Thymus (tissue), 11 donors: ENCODE measurements around the gene PRSS8. TPM values are rescaled to one million over a fixed set of nuclear protein-coding genes. Genes with fewer than 3 reads are reported as not detected.

ENCODE experiments used
- DNase-seq, 9 donors: peaks; one replicate each; pipeline ENCODE4 v3.0.0-alpha.2; 2013; ENCODE audit warnings: low spot score in 9 of 9, low read depth in 6 of 9, missing footprints in 1 of 9
- H3K27ac ChIP-seq, 2 donors: one replicate each; pipeline ENCODE4 v1.5.1; 2013; ENCODE audit warnings: control low read depth in 1 of 2, low read depth in 1 of 2, low read length in 1 of 2, mild to moderate bottlenecking in 1 of 2, moderate library complexity in 1 of 2
- H3K27me3 ChIP-seq, 2 donors: one replicate each; pipeline ENCODE4 v1.5.1; 2013; ENCODE audit warnings: low read length in 1 of 2; ENCODE audit not compliant: control insufficient read depth in 2 of 2, insufficient read depth in 1 of 2
- H3K36me3 ChIP-seq, 2 donors: one replicate each; pipeline ENCODE4 v1.5.1; 2013; ENCODE audit warnings: low read length in 1 of 2, mild to moderate bottlenecking in 1 of 2, moderate library complexity in 1 of 2; ENCODE audit not compliant: control insufficient read depth in 2 of 2, insufficient read depth in 2 of 2
- H3K4me1 ChIP-seq, 2 donors: one replicate each; pipeline ENCODE4 v1.5.1; 2013; ENCODE audit warnings: low read length in 2 of 2; ENCODE audit not compliant: control insufficient read depth in 2 of 2, insufficient read depth in 2 of 2
- H3K4me3 ChIP-seq, 2 donors: one replicate each; pipeline ENCODE4 v1.5.1; 2013; ENCODE audit warnings: low read length in 2 of 2, control low read depth in 1 of 2, mild to moderate bottlenecking in 1 of 2
- H3K9me3 ChIP-seq, 2 donors: one replicate each; pipeline ENCODE4 v1.5.1; 2013; ENCODE audit warnings: low read length in 1 of 2, mild to moderate bottlenecking in 1 of 2; ENCODE audit not compliant: control insufficient read depth in 2 of 2, insufficient read depth in 1 of 2
- WGBS: extraction: QIAGEN DNeasy Blood & Tissue Kit; methylation state at CpG from one replicate; pipeline ENCODE4 v1.1.7; 2013; 5-methylcytosine and 5-hydroxymethylcytosine counted together
- polyA plus RNA-seq: library from polyadenylated mRNA; stranded (reverse); fragments of 200-250 nt; gene quantifications from one replicate; pipeline ENCODE4 v1.2.3, GENCODE V29; 2013
- total RNA-seq: library from RNA; stranded (reverse); fragments of 120-200 nt; gene quantifications from one replicate; pipeline ENCODE4 v1.2.4, GENCODE V29; 2013
- donor health status: healthy.

Gene PRSS8
- total and polyA plus RNA-seq, 2 donors = 12.8 to 18.2 TPM

GRCh38 chr16:31118223-31119155 lies 17.0 kb downstream of the PRSS8 start:
- H3K36me3 ChIP-seq = peaks cover 28 to 39% of the 10 kb centered on the region in 2 donors
- WGBS = 72% methylated on average over 9 of the region's 9 CpGs
- no peaks in the 10 kb centered on the region for H3K27me3 ChIP-seq
- H3K27ac ChIP-seq = peak overlapping the region; percentile 83 to 87
- peak overlapping the region; percentile 69 to 94 for H3K4me3 ChIP-seq
- no peaks in the 10 kb centered on the region for H3K9me3 ChIP-seq
- DNase-seq = no peak
- H3K4me1 ChIP-seq = peaks cover 5 to 16% of the 10 kb centered on the region in 2 donors

- Histone ChIP-seq H3K27ac (peak within 1 kb of the TSS; percentile 83 to 99), H3K4me3 (peak within 1 kb of the TSS; percentile 69 to 94), H3K27me3 (no peaks in the 10 kb centered on the region), H3K4me1 (peaks cover 5 to 16% of the 10 kb centered on the region in 2 donors), H3K36me3 (peaks cover 29 to 36% of the 10 kb centered on the region in 2 donors), H3K9me3 (no peaks in the 10 kb centered on the region)
- WGBS = under 1% methylated on average over 68 of the region's 68 CpGs
- peak; percentile 85 to 99 (median 95) for DNase-seq
These were observed 17.9 kb downstream of the PRSS8 start, which contains the start of gene KAT8 for GRCh38 chr16:31117384-31118222. Gene KAT8, plus strand, starts transcription at chr16:31117664. Its CDS starts 18 bp downstream, at chr16:31117682.

- DNase-seq = no peak
- WGBS = 98% methylated on average over 8 of the region's 8 CpGs
- no peaks in the 10 kb centered on the region for H3K9me3 ChIP-seq
- no peak overlapping the region for H3K4me3 ChIP-seq
- H3K4me1 ChIP-seq = peaks cover 5 to 16% of the 10 kb centered on the region in 2 donors
- peaks cover 30 to 35% of the 10 kb centered on the region in 2 donors for H3K36me3 ChIP-seq
- no peaks in the 10 kb centered on the region for H3K27me3 ChIP-seq
- peak overlapping the region in 1 of 2 donors; percentile 25 for H3K27ac ChIP-seq
These were observed 21.1 kb downstream of the PRSS8 start for GRCh38 chr16:31114468-31114867.

- Histone ChIP-seq H3K9me3 (no peaks in the 10 kb centered on the region), H3K27me3 (no peaks in the 10 kb centered on the region), H3K27ac (peak overlapping the region; percentile 18 to 25), H3K4me3 (no peak overlapping the region), H3K36me3 (peaks cover 22 to 37% of the 10 kb centered on the region in 2 donors), H3K4me1 (peaks cover 8 to 17% of the 10 kb centered on the region in 2 donors)
- 59% methylated on average over 5 of the region's 5 CpGs for WGBS
- DNase-seq = no peak
These were observed 22.1 kb downstream of the PRSS8 start for GRCh38 chr16:31113121-31114120.

- H3K9me3 ChIP-seq = no peaks in the 10 kb centered on the region
- H3K4me3 ChIP-seq = no peak overlapping the region
- over 99% methylated on average over 2 of the region's 2 CpGs for WGBS
- H3K27me3 ChIP-seq = no peaks in the 10 kb centered on the region
- peaks cover 10 to 16% of the 10 kb centered on the region in 2 donors for H3K4me1 ChIP-seq
- no peak overlapping the region for H3K27ac ChIP-seq
- no peak for DNase-seq
- peaks cover 22 to 37% of the 10 kb centered on the region in 2 donors for H3K36me3 ChIP-seq
These were observed 22.8 kb downstream of the PRSS8 start for GRCh38 chr16:31112711-31113110.

GRCh38 chr16:31111881-31112466 lies 23.6 kb downstream of the PRSS8 start:
- 97% methylated on average over 23 of the region's 23 CpGs for WGBS
- peaks cover 12 to 16% of the 10 kb centered on the region in 2 donors for H3K4me1 ChIP-seq
- DNase-seq = no peak
- H3K4me3 ChIP-seq = no peak overlapping the region
- peaks cover 22 to 37% of the 10 kb centered on the region in 2 donors for H3K36me3 ChIP-seq
- H3K27ac ChIP-seq = no peak overlapping the region
- no peaks in the 10 kb centered on the region for H3K27me3 ChIP-seq
- H3K9me3 ChIP-seq = no peaks in the 10 kb centered on the region

GRCh38 chr16:31110106-31111034 lies 25.2 kb downstream of the PRSS8 start:
- WGBS = 94% methylated on average over 26 of the region's 26 CpGs
- no peak for DNase-seq
- peaks cover 22 to 37% of the 10 kb centered on the region in 2 donors for H3K36me3 ChIP-seq
- no peaks in the 10 kb centered on the region for H3K9me3 ChIP-seq
- H3K27ac ChIP-seq = no peak overlapping the region
- H3K4me1 ChIP-seq = peaks cover 15 to 18% of the 10 kb centered on the region in 2 donors
- no peak overlapping the region for H3K4me3 ChIP-seq
- H3K27me3 ChIP-seq = no peaks in the 10 kb centered on the region
